K562 treated with DMSO at 1 percent for 48 hours (cell line): ENCODE data around the gene ANKRD52. TPM values are rescaled to one million over a fixed set of nuclear protein-coding genes. Genes with fewer than 3 reads are reported as not detected.

Experiments
- total RNA-seq: library from RNA; unstranded; fragments of 300-600 nt; gene quantifications from 2 replicates; pipeline ENCODE4 v1.2.3, GENCODE V29; 2022; ENCODE audit warnings: low replicate concordance; ENCODE audit errors: extremely low read depth

Gene ANKRD52
- not detected in 2 replicates for total RNA-seq

DNA sequence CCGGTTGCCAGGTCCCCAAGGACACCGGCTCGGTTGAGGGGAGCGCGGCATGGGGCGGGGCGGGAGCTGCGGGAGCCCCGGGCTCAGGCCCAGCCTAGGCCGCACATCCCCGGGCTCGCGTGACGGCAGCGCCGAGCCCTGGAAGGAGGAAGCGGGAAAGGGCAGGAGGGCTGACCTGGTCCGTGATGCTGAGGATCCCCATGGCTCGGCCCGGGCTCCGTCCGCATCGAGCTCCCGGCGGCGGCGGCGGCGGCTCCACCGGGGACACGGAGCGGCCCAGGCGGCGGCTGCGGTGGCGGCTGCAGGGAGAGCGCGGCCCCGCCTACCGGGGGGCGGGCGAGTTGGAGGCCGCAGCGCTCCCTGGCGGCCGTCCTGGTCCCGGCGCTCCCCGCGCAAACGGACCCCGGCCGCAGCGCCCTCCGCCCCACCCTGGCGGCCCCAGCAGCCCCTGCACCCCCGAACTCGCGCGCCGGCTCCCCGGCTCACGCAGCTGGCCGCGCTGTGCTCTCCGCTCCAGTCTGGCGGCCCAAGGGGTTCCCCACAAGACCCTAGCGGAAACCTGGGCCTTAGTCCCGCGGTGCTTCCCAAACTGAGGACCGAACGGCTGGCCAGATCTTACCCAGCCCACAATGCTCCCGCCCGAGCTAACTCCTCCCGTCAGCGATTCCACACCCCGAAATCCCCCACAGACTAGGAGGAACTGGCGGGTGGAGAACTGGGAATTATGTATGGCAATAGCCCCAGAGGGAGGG, at the start of gene ANKRD52:
Gene ANKRD52 (minus strand): TSS at position 317 of the 752 bp plus-strand sequence. CDS start 115 bp downstream, at position 202.

DNA sequence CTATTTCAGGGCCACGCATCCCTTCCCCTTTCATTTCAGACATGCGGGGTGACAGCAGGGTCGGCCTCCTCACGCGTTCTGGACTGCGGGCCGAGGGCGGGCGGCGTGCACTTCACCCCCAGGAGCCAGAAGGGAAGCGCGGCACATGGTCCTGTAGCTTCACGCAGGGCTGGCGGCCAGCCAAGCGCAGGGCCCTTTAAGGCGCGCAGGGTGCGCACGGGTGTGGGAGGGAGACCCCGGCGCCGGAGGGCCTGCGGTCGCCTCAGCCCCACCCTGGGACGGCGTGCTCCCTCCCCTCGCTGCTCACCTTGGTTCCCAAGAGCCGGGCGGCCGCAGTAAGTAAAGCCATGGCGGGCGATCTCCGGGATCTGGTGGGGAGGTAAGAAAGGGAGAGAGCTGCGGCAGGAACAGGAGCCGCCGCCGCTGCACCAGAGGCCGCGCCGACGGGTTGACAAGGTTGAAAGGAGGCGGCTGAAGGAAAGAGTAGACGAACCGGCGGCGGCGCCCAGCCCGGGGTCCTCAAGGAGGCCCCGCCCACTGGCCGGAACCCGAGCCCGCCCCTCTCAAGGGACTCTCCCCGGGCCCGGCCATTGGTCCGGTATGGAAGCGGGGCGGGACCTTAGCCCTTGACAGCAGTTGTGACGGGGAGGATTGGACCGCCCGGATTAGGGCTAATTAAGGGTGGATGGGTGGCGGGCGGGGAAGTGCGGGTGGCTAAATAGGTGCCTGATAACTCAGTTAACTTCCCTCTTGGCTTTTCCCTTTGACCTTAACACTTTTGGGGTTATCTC, 41.9 kb upstream of the ANKRD52 start, which contains the start of gene CS:
Gene CS (minus strand): TSS at position 478 of the 791 bp plus-strand sequence. CDS start 129 bp downstream, at position 349.

DNA sequence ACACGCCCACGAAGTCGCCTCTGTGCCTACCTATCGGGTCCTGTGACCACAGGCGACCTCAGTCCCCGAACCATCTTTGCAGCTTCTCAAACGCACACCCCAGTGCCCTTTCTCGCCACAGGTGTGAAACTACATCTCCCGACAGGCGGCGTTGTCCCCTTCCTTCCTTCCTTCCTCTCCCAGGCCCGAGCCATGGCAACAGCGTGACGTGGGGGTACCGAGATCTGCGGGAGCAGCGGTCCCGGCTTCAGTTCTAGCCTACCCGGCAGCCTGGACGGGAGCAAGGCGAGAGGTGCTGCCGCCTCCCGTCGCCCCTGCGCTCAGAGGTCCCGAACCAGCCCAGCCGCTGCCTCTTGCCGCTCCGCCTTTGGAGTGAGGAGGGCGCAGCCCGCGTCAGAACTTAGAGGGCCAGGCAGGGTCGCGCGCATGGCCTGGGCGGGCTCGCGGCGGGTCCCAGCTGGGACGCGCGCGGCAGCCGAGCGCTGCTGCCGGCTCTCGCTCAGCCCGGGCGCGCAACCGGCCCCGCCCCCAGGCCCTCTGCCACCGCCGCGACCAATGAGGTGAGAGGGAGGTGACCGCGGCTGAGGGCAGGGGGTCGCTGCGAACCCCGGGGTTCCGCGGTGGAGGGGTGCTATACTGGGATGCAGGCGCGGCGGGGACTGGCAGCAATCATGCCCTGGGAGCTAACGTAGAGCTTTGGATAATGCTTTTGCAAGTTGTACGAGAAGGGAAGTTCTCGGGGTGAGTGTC, 8.7 kb upstream of the ANKRD52 start, which contains the start of gene COQ10A:
Gene COQ10A (plus strand): TSS at position 250 of the 750 bp plus-strand sequence. CDS start 177 bp downstream, at position 427.

DNA sequence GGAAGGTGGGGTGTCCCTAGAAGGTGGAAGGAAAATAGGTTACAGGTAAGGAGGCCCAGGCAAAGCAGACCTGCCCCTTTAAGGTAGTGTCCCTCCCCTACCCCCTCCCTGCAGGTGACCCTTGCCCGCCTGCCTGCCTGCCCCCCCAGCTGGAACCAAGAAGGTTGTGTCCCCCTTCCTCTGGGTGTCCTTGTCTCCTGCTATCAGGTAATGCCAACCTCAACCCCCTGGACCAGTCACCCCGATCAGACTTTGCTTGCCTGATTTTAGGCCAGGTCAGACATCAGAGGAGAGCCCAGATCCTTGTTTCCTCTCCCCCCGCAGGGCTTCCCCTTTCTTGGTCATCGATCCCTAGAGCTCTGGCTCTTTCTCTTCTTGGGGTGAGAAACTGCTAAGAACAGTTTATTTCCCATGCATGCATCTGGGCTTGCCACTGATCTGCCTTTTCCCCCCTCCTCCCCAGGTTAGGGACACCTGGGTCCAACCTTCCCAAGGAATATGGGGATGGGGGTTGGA, 28.2 kb downstream of the ANKRD52 start, which contains the start of gene SLC39A5:
Gene SLC39A5 (plus strand): TSS at position 136 of the 516 bp plus-strand sequence. CDS start 1,224 bp downstream, outside the sequence.

DNA sequence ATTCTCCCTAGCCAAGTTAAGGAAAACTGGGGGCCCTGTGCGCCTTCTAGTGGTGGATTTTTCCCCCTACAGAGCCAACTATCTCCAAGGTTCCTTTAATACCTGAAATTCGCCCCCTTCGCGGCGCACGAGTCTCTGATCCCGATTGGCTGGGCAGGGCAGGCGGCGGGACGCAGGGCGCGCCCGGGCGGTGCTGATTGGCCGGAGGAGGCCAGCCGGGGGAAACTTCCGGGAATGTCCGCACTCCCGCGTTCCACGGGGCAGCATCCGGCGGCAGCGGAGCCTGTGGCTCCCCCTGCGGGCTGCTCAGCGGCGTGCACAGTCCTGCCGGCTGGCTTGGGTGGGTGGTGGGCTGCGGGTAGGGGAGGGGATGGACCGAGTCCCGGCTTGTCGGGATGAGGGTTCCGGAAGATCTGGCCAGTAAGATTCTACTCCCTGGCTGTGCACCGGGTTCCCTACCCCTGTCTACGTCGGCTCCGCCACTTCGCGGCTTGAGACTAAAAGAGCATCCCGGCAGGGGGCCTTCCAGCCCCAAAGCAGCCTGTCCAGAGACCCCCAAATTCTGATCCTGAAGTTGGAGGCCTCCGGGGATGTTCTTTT, 34.0 kb downstream of the ANKRD52 start, which contains the start of gene NABP2:
Gene NABP2 (plus strand): TSS at position 241 of the 600 bp plus-strand sequence. CDS start 515 bp downstream, outside the sequence.

DNA sequence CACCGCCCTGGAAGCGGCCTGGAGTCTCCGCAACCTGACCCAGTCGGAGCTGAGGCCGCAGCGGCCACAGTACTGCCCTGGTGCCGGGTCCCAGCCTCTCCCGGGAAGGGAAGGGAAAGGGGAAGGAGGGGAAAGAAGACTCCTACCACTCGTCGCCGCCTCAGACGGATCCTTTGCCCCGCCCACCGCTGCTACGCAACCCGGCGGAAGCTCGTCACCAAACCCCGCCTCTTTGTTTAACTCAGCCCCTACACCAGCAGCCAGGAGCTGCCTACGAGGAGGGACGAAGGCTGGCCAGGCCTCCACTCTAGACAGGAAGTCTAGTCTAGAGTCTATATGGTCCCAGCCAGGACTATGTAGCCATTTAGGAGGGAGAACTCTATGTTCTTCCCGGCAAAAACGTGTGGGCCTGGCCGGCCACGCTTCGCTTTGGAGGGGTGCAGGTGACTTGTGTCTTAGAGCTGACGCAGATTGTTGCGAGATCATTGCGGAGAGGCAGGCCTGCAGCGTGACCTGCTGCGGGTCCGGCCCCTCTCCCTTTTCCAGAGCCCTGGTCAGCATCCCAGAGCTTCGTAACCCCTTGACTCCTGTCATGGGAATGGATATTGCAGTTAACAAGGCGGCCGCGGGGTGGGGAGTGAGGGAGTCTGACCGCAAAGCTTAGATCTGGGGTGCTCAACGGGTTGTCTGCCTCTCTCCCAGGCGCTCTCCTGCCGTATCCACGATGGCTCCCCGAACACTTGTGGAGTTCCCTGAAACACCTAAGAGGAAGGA, 36.2 kb downstream of the ANKRD52 start, which contains the start of gene RNF41:
Gene RNF41 (minus strand): TSS at position 166 of the 774 bp plus-strand sequence. CDS start 7,875 bp downstream, outside the sequence.

DNA sequence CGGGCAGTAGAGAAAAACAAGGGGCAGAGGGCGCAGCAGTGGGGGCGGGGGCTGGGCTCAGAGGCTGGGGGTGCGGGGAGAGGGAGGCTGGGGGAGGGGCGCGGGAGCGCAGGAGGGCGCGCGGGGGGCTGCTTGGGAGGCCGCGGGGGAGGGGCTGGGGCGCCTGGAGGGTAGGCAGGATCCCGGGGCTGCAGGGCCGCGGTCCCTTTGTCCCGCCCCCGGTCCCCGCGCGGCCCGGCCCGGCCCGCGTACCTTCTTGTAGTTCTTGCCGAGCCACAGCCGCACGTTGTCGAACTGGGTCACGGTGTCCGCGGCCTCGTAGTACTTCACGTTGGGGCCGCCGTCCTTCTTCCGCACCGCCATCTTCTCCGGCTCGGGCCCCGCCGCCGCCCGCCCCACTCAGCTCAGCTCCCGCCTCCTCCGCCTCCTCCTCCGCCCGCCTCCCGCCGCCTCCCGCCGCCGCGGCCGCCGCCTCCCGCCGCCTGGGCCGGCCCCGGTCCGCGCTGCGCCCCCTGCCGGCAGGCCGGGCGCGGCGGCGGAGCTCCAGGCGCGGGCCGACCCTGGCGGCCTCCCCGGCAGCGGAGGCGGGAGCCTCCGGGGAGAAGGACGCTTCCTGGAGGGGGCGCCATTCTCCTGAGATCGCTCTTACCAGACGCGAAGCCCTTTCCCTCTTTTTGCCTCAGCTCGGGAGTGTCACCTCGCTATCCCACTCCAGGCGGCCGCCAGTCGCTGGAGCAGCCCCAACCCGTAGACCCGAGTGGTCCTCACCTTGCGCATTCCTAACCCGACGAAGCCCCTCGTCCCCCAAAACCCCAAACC, 68.9 kb downstream of the ANKRD52 start, which contains the start of gene SMARCC2:
Gene SMARCC2 (minus strand): TSS at position 385 of the 819 bp plus-strand sequence. CDS start 22 bp downstream, at position 363.

Other genes with a start within 250 kb of the ANKRD52 start
- not detected in 2 replicates for gene IKZF4, start 237.3 kb downstream of the ANKRD52 start, total RNA-seq
- gene RPS26, start 216.5 kb downstream of the ANKRD52 start, total RNA-seq = not detected in 2 replicates
- not detected in 2 replicates for gene ERBB3, start 178.2 kb downstream of the ANKRD52 start, total RNA-seq
- not detected in 2 replicates for gene PA2G4, start 153.8 kb downstream of the ANKRD52 start, total RNA-seq
- gene RPL41, start 141.8 kb downstream of the ANKRD52 start, total RNA-seq = 6,813 TPM in 1 of 2 replicates, not detected in the other
- not detected in 2 replicates for gene ZC3H10, start 140.1 kb downstream of the ANKRD52 start, total RNA-seq
- 641 TPM in 1 of 2 replicates, not detected in the other for gene ESYT1, start 130.1 kb downstream of the ANKRD52 start, total RNA-seq
- gene MYL6B, start 105.8 kb downstream of the ANKRD52 start, total RNA-seq = not detected in 2 replicates
- 1,727 TPM in 1 of 2 replicates, not detected in the other for gene MYL6, start 100.0 kb downstream of the ANKRD52 start, total RNA-seq
- gene SMARCC2, start 68.9 kb downstream of the ANKRD52 start, total RNA-seq = not detected in 2 replicates
- not detected in 2 replicates for gene RNF41, start 36.5 kb downstream of the ANKRD52 start, total RNA-seq
- gene NABP2, start 34.0 kb downstream of the ANKRD52 start, total RNA-seq = not detected in 2 replicates
- not detected in 2 replicates for gene SLC39A5, start 28.3 kb downstream of the ANKRD52 start, total RNA-seq
- gene COQ10A, start 8.6 kb upstream of the ANKRD52 start, total RNA-seq = not detected in 2 replicates
- 326 TPM in 1 of 2 replicates, not detected in the other for gene CS, start 41.9 kb upstream of the ANKRD52 start, total RNA-seq
- not detected in 2 replicates for gene CNPY2, start 57.6 kb upstream of the ANKRD52 start, total RNA-seq
- gene PAN2, start 75.6 kb upstream of the ANKRD52 start, total RNA-seq = not detected in 2 replicates
- not detected in 2 replicates for gene IL23A, start 80.5 kb upstream of the ANKRD52 start, total RNA-seq
- gene STAT2, start 101.7 kb upstream of the ANKRD52 start, total RNA-seq = not detected in 2 replicates
- gene APOF, start 104.5 kb upstream of the ANKRD52 start, total RNA-seq = not detected in 2 replicates
- not detected in 2 replicates for gene TIMELESS, start 191.0 kb upstream of the ANKRD52 start, total RNA-seq
- not detected in 2 replicates for gene MIP, start 196.3 kb upstream of the ANKRD52 start, total RNA-seq
- gene SPRYD4, start 210.2 kb upstream of the ANKRD52 start, total RNA-seq = not detected in 2 replicates
- not detected in 2 replicates for gene GLS2, start 229.8 kb upstream of the ANKRD52 start, total RNA-seq